Tibial nerve (tissue), 4 donors: ENCODE data around the gene C14orf93.

ENCODE experiments used
- EP300 ChIP-seq, 2 donors: sonication (generic); formaldehyde crosslinking; IDR thresholded peaks; one replicate each; pipeline ENCODE4 v1.6.1; 2017; ENCODE audit warnings: antibody characterized with exemption in 2 of 2, mild to moderate bottlenecking in 1 of 2
- TF ChIP-seq, protein P1 (sequence below), 5 experiments: fragments of 200-600 bp in 3 of 5; fragments of 450-650 bp in 2 of 5; sonication (generic) in 3 of 5; IDR thresholded peaks; one replicate each; pipeline ENCODE4 v1.5.1; 2016 to 2019; ENCODE audit warnings: antibody characterized with exemption in 5 of 5, mild to moderate bottlenecking in 3 of 5, moderate library complexity in 2 of 5

- TF ChIP-seq, protein P1, sequence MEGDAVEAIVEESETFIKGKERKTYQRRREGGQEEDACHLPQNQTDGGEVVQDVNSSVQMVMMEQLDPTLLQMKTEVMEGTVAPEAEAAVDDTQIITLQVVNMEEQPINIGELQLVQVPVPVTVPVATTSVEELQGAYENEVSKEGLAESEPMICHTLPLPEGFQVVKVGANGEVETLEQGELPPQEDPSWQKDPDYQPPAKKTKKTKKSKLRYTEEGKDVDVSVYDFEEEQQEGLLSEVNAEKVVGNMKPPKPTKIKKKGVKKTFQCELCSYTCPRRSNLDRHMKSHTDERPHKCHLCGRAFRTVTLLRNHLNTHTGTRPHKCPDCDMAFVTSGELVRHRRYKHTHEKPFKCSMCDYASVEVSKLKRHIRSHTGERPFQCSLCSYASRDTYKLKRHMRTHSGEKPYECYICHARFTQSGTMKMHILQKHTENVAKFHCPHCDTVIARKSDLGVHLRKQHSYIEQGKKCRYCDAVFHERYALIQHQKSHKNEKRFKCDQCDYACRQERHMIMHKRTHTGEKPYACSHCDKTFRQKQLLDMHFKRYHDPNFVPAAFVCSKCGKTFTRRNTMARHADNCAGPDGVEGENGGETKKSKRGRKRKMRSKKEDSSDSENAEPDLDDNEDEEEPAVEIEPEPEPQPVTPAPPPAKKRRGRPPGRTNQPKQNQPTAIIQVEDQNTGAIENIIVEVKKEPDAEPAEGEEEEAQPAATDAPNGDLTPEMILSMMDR (IDR thresholded peaks at IDR 0.05) = peak; percentile 82 to 92 (median 87)
- TF ChIP-seq EP300 (IDR thresholded peaks at IDR 0.05) = no peak
Observed at GRCh38 chr14:22986508-22987054, 23.4 kb downstream of the C14orf93 start.
